ENCODE data around the gene MT1A. TPM values are rescaled to one million over a fixed set of nuclear protein-coding genes. Genes with fewer than 3 reads are reported as not detected.
"Not testable (repeated sequence)": the region's sequence is repeated elsewhere in the genome, so short reads cannot be mapped to it uniquely, and the experiment has no call there.

MT1A gene
- total RNA-seq, 2 experiments from 2014 or later = not detected

GRCh38 chr16:56669005-56669839 is 30.8 kb downstream of the MT1A start, which contains the start of gene MT1H:
Gene MT1H, plus strand, starts transcription at chr16:56669814. Its CDS starts 71 bp downstream, at chr16:56669885.
- H3K4me1 ChIP-seq (ENCODE audit: insufficient read depth, low read length) = peaks cover 20% of the 10 kb centered on the region
- peaks cover 0 to 11% of the 10 kb centered on the region in 2 experiments for H3K9me3 ChIP-seq (ENCODE audit: control insufficient read depth in 1 of 2, insufficient read depth in 1 of 2, low read length in 2 of 2)
- intact Hi-C loops (cut with DNase I, micrococcal nuclease) = no loop called here
- H3K36me3 Mint-ChIP-seq (ENCODE audit: low read depth) = no peaks in the 10 kb centered on the region
- no peak within 1 kb of the TSS for H3K27ac ChIP-seq (ENCODE audit: low read depth in 1 of 2, low read length in 2 of 2)
- H3K4me1 Mint-ChIP-seq (ENCODE audit: low read depth) = peaks cover 20% of the 10 kb centered on the region
- POLR2A ChIA-PET = interaction anchor here (2.4 kb wide), 1 partner anchor 13 kb away, joined by 11 read pairs; the partner anchor contains the start of gene MT1X
- H3K27ac Mint-ChIP-seq = no peak within 1 kb of the TSS
- ATAC-seq (ENCODE audit: poor library complexity) (peak; percentile 35), DNase-seq (no peak)
- TF ChIP-seq CTCF (IDR thresholded peaks at IDR 0.05) = no peak
- H3K4me3 ChIP-seq (ENCODE audit: low read length) = no peak within 1 kb of the TSS
- no peaks in the 10 kb centered on the region for H3K36me3 ChIP-seq (ENCODE audit: insufficient read depth, low read length)
- peaks cover 99% of the 10 kb centered on the region for H3K27me3 Mint-ChIP-seq
- H3K9me3 Mint-ChIP-seq = no peaks in the 10 kb centered on the region
- no peak within 1 kb of the TSS for H3K4me3 Mint-ChIP-seq
- peaks cover 49 to 59% of the 10 kb centered on the region in 2 experiments for H3K27me3 ChIP-seq (ENCODE audit: control insufficient read depth in 1 of 2, insufficient read depth in 2 of 2, low read length in 2 of 2)
- CTCF ChIA-PET = no interaction called here

- Mint-ChIP-seq H3K27me3 (peaks cover 94% of the 10 kb centered on the region), H3K4me1 (ENCODE audit: low read depth) (peaks cover 22% of the 10 kb centered on the region), H3K9me3 (no peaks in the 10 kb centered on the region), H3K36me3 (ENCODE audit: low read depth) (no peaks in the 10 kb centered on the region), H3K4me3 (no peak overlapping the region), H3K27ac (no peak overlapping the region)
- peaks cover 44 to 59% of the 10 kb centered on the region in 2 experiments for H3K27me3 ChIP-seq (ENCODE audit: control insufficient read depth in 1 of 2, insufficient read depth in 2 of 2, low read length in 2 of 2)
- ChIA-PET CTCF (no interaction called here), POLR2A (interaction anchor here (1.4 to 2.4 kb wide), 2 partner anchors 13 to 62 kb away, joined by 4 to 11 read pairs; partner anchors contain the start of genes MT1X and MT2A)
- DNase-seq (no peak), ATAC-seq (ENCODE audit: poor library complexity) (no peak)
- no peak for TF ChIP-seq CTCF (IDR thresholded peaks at IDR 0.05)
- H3K4me3 ChIP-seq (ENCODE audit: low read length) = no peak overlapping the region
- no peaks in the 10 kb centered on the region for H3K36me3 ChIP-seq (ENCODE audit: insufficient read depth, low read length)
- intact Hi-C loops (cut with DNase I, micrococcal nuclease) = no loop called here
- no peak overlapping the region for H3K27ac ChIP-seq (ENCODE audit: low read depth in 1 of 2, low read length in 2 of 2)
- H3K4me1 ChIP-seq (ENCODE audit: insufficient read depth, low read length) = peaks cover 20% of the 10 kb centered on the region
- peaks cover 0 to 11% of the 10 kb centered on the region in 2 experiments for H3K9me3 ChIP-seq (ENCODE audit: control insufficient read depth in 1 of 2, insufficient read depth in 1 of 2, low read length in 2 of 2)
These were observed 31.6 kb downstream of the MT1A start for GRCh38 chr16:56669840-56670619.

- ATAC-seq (ENCODE audit: poor library complexity) (no peak), DNase-seq (no peak)
- H3K36me3 Mint-ChIP-seq (ENCODE audit: low read depth) = no peaks in the 10 kb centered on the region
- no peaks in the 10 kb centered on the region for H3K9me3 Mint-ChIP-seq
- peaks cover 28% of the 10 kb centered on the region for H3K4me1 Mint-ChIP-seq (ENCODE audit: low read depth)
- intact Hi-C loops (cut with DNase I, micrococcal nuclease) = no loop called here
- Histone ChIP-seq H3K27ac (ENCODE audit: low read depth in 1 of 2, low read length in 2 of 2) (no peak overlapping the region), H3K4me3 (ENCODE audit: low read length) (no peak overlapping the region), H3K27me3 (ENCODE audit: control insufficient read depth in 1 of 2, insufficient read depth in 2 of 2, low read length in 2 of 2) (peaks cover 43 to 59% of the 10 kb centered on the region in 2 experiments), H3K9me3 (ENCODE audit: control insufficient read depth in 1 of 2, insufficient read depth in 1 of 2, low read length in 2 of 2) (peaks cover 0 to 11% of the 10 kb centered on the region in 2 experiments), H3K36me3 (ENCODE audit: insufficient read depth, low read length) (no peaks in the 10 kb centered on the region), H3K4me1 (ENCODE audit: insufficient read depth, low read length) (peaks cover 24% of the 10 kb centered on the region)
- TF ChIP-seq CTCF (IDR thresholded peaks at IDR 0.05) = no peak
- no peak overlapping the region for H3K27ac Mint-ChIP-seq
- H3K27me3 Mint-ChIP-seq = peaks cover 94% of the 10 kb centered on the region
- ChIA-PET CTCF (no interaction called here), POLR2A (interaction anchor here (1.4 kb wide), 1 partner anchor 62 kb away, joined by 4 read pairs; the partner anchor contains the start of gene MT2A)
- no peak overlapping the region for H3K4me3 Mint-ChIP-seq
These were observed 32.1 kb downstream of the MT1A start for GRCh38 chr16:56670620-56670934.

GRCh38 chr16:56671691-56672090 is 33.2 kb downstream of the MT1A start:
- DNase-seq; H3K27ac ChIP-seq (ENCODE audit: low read depth in 1 of 2, low read length in 2 of 2); H3K4me3 ChIP-seq (ENCODE audit: low read length); H3K4me3 Mint-ChIP-seq; H3K27ac Mint-ChIP-seq; H3K36me3 Mint-ChIP-seq (ENCODE audit: low read depth); CTCF ChIA-PET; ATAC-seq (ENCODE audit: poor library complexity); H3K36me3 ChIP-seq (ENCODE audit: insufficient read depth, low read length); intact Hi-C loops (cut with DNase I, micrococcal nuclease); H3K9me3 Mint-ChIP-seq: not testable (repeated sequence)
- peaks cover 39% of the 10 kb centered on the region for H3K4me1 Mint-ChIP-seq (ENCODE audit: low read depth)
- peaks cover 86% of the 10 kb centered on the region for H3K27me3 Mint-ChIP-seq
- POLR2A ChIA-PET = interaction anchor here (0.7 kb wide), 1 partner anchor 31 kb away, joined by 3 read pairs; no protein-coding TSS in a partner anchor
- Histone ChIP-seq H3K4me1 (ENCODE audit: insufficient read depth, low read length) (peaks cover 32% of the 10 kb centered on the region), H3K27me3 (ENCODE audit: control insufficient read depth in 1 of 2, insufficient read depth in 2 of 2, low read length in 2 of 2) (peaks cover 37 to 52% of the 10 kb centered on the region in 2 experiments), H3K9me3 (ENCODE audit: control insufficient read depth in 1 of 2, insufficient read depth in 1 of 2, low read length in 2 of 2) (peaks cover 0 to 11% of the 10 kb centered on the region in 2 experiments)
